Right lobe of liver (tissue), 4 donors: ENCODE data around the gene NEDD4L.

Experiments used
- CTCF ChIP-seq, 4 donors: fragments of 200-600 bp in 3 of 4; fragments of 450-650 bp in 1 of 4; IDR thresholded peaks; one replicate each; pipeline versions ENCODE4 v1.5.1 to v1.8.0; 2016 to 2022; ENCODE audit warnings: antibody characterized with exemption in 4 of 4, mild to moderate bottlenecking in 2 of 4
- POLR2A ChIP-seq: fragments of 450-650 bp; IDR thresholded peaks from one replicate; pipeline ENCODE4 v1.6.1; 2017; ENCODE audit warnings: antibody characterized with exemption, mild to moderate bottlenecking
- donor health status: DM: no; HTN: no; CAD: no.
- donor health status: DM: no; HTN: no; CAD: no.
- donor health status: DM: no; HTN: yes; CAD: no.

GRCh38 chr18:58409802-58410445 lies 365.9 kb downstream of the NEDD4L start:
- TF ChIP-seq CTCF (IDR thresholded peaks at IDR 0.05), result no peak
- no peak for TF ChIP-seq POLR2A
